ENCODE results near the gene ITGA7. TPM values are rescaled to one million over a fixed set of nuclear protein-coding genes. Genes with fewer than 3 reads are reported as not detected.

The ITGA7 gene, protein sequence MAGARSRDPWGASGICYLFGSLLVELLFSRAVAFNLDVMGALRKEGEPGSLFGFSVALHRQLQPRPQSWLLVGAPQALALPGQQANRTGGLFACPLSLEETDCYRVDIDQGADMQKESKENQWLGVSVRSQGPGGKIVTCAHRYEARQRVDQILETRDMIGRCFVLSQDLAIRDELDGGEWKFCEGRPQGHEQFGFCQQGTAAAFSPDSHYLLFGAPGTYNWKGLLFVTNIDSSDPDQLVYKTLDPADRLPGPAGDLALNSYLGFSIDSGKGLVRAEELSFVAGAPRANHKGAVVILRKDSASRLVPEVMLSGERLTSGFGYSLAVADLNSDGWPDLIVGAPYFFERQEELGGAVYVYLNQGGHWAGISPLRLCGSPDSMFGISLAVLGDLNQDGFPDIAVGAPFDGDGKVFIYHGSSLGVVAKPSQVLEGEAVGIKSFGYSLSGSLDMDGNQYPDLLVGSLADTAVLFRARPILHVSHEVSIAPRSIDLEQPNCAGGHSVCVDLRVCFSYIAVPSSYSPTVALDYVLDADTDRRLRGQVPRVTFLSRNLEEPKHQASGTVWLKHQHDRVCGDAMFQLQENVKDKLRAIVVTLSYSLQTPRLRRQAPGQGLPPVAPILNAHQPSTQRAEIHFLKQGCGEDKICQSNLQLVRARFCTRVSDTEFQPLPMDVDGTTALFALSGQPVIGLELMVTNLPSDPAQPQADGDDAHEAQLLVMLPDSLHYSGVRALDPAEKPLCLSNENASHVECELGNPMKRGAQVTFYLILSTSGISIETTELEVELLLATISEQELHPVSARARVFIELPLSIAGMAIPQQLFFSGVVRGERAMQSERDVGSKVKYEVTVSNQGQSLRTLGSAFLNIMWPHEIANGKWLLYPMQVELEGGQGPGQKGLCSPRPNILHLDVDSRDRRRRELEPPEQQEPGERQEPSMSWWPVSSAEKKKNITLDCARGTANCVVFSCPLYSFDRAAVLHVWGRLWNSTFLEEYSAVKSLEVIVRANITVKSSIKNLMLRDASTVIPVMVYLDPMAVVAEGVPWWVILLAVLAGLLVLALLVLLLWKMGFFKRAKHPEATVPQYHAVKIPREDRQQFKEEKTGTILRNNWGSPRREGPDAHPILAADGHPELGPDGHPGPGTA
- 9.4 and 11.6 TPM in 2 replicates for polyA plus RNA-seq (2011; rRNA removed)
- 4.7 and 7.8 TPM in 2 replicates for polyA minus RNA-seq (2011; rRNA and poly(A)+ RNA removed)

DNA sequence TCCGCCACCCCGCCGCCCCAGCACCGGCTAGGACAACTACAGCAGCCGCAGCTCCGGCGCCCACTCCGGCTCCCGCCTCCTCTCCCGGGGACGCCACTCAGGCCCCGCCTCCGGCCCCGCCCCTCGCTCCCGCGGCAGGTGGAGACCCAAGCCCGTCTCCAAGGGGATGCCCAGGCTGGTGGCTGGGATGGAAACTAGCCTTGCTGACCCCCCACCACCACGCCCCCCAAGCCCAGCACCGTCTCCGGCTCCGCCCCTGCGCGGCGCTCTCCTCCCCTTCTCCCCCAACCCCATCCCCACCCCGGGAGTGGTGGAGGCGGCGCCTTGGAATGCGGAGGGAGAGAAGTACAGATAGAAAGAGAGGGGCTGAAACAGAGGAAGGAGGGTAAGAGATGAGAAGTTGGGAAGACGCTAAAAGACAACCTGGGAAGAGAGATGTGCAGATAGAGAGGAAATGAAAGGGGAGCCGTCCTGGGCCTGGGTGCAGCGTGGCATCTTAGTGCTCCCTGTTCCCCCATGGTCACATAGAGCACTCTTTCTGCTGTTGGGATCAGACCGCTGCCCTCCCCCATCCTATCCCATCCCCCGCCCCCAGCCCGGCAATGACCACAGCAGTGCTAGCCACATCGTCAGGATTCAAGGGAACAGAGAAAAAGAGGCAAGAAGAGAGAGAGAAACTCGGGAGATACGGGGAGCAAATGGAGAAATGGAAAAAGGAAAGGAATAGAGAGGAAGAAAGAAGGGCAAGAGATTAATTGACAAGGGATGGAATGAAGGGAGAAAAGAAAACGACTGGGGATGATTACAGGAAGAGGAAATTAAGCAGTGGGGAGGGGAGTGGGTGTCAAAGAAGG, at the start of gene ITGA7:
Gene ITGA7, minus strand, starts transcription at position 64 of the 854 bp plus-strand sequence. CDS start 222 bp downstream, outside the sequence.
- no peak for DNase-seq (ENCODE audit: low read depth)
- ChIA-PET CTCF (interaction anchor here (1.6 to 2.2 kb wide), 2 partner anchors 13 to 51 kb away, joined by 3 to 6 read pairs; no protein-coding TSS in a partner anchor), POLR2A (interaction anchor here (0.6 kb wide), 1 partner anchor 15 kb away, joined by 3 read pairs; no protein-coding TSS in a partner anchor)

DNA sequence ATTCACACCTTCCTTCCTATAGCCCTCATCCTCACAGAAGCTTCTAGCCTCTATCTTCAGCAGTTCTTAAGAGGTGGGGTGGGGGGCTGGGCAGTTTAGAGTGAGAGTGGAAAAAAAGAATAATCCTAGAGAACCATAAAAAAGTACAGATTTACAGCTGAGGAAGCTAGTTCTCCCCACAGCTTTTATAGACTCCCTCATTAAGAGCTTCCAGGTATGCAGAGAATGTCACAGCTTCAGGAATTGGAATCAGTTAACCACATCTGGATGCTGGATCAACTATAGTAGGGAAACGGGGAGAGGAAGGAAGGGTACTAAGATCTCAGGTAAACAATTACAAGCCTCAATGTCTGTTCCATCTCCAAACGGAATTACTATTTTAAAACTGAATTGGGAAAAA, 47.5 kb upstream of the ITGA7 start:
- CTCF ChIA-PET: interaction anchor here (0.7 to 1.9 kb wide), 7 partner anchors 9 to 185 kb away, joined by 3 to 6 read pairs (median 3); partner anchors contain the start of gene DGKA
- TF ChIP-seq, protein P1, sequence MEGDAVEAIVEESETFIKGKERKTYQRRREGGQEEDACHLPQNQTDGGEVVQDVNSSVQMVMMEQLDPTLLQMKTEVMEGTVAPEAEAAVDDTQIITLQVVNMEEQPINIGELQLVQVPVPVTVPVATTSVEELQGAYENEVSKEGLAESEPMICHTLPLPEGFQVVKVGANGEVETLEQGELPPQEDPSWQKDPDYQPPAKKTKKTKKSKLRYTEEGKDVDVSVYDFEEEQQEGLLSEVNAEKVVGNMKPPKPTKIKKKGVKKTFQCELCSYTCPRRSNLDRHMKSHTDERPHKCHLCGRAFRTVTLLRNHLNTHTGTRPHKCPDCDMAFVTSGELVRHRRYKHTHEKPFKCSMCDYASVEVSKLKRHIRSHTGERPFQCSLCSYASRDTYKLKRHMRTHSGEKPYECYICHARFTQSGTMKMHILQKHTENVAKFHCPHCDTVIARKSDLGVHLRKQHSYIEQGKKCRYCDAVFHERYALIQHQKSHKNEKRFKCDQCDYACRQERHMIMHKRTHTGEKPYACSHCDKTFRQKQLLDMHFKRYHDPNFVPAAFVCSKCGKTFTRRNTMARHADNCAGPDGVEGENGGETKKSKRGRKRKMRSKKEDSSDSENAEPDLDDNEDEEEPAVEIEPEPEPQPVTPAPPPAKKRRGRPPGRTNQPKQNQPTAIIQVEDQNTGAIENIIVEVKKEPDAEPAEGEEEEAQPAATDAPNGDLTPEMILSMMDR (IDR thresholded peaks at IDR 0.05; ENCODE audit: insufficient read depth, low read depth, low read length): no peak
- POLR2A ChIA-PET: no interaction called here
- no peak for DNase-seq (ENCODE audit: low read depth)
- Histone ChIP-seq H3K4me3 (ENCODE audit: low read depth, low read length) (no peak overlapping the region), H3K36me3 (ENCODE audit: control insufficient read depth, insufficient read depth, low read length) (peaks cover 24% of the 10 kb centered on the region), H3K27me3 (ENCODE audit: control insufficient read depth, insufficient read depth, low read length) (no peaks in the 10 kb centered on the region)

More for the DNA sequence above, at the start of gene ITGA7:
- Histone ChIP-seq H3K4me3 (ENCODE audit: low read depth, low read length) (peak within 1 kb of the TSS; percentile 62), H3K36me3 (ENCODE audit: control insufficient read depth, insufficient read depth, low read length) (no peaks in the 10 kb centered on the region), H3K27me3 (ENCODE audit: control insufficient read depth, insufficient read depth, low read length) (0 out of 2 replicates have a peak, but pooled peaks cover 2% of the 10 kb centered on the region)
- TF ChIP-seq, protein P1 (IDR thresholded peaks at IDR 0.05; ENCODE audit: insufficient read depth, low read depth, low read length): no peak

DNA sequence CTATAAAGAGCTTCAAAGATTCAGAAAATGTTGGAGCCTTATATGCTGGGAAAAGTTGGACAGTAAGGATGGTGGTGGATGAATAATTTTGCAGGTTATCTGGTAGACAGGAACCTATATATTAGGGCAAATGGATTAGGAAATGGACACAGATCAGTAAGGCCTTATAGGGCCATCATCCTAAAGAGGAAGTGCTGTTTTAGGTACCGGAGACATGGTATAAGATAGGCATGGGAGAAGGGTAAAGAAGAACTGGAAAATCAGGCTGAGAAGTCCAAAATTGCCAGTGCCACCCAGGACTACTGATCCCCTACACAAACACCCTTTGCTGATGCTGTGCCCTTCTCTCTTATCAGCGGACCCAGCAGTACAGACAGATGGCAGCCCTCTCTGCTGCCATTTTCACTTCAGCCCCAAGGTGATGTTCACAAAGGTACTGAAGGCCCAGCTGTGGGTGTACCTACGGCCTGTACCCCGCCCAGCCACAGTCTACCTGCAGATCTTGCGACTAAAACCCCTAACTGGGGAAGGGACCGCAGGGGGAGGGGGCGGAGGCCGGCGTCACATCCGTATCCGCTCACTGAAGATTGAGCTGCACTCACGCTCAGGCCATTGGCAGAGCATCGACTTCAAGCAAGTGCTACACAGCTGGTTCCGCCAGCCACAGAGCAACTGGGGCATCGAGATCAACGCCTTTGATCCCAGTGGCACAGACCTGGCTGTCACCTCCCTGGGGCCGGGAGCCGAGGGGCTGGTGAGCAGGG, 40.7 kb upstream of the ITGA7 start:
- H3K4me3 ChIP-seq (ENCODE audit: low read depth, low read length): no peak overlapping the region
- H3K27me3 ChIP-seq (ENCODE audit: control insufficient read depth, insufficient read depth, low read length): no peaks in the 10 kb centered on the region
- POLR2A ChIA-PET: interaction anchor here (0.5 kb wide), 1 partner anchor 304 kb away, joined by 4 read pairs; no protein-coding TSS in a partner anchor
- TF ChIP-seq, protein P1 (IDR thresholded peaks at IDR 0.05; ENCODE audit: insufficient read depth, low read depth, low read length): no peak
- H3K36me3 ChIP-seq (ENCODE audit: control insufficient read depth, insufficient read depth, low read length): peaks cover 16% of the 10 kb centered on the region
- DNase-seq (ENCODE audit: low read depth): no peak
- CTCF ChIA-PET: interaction anchor here (0.8 to 2.3 kb wide), 4 partner anchors 10 to 49 kb away, joined by 3 to 14 read pairs (median 3); no protein-coding TSS in a partner anchor

DNA sequence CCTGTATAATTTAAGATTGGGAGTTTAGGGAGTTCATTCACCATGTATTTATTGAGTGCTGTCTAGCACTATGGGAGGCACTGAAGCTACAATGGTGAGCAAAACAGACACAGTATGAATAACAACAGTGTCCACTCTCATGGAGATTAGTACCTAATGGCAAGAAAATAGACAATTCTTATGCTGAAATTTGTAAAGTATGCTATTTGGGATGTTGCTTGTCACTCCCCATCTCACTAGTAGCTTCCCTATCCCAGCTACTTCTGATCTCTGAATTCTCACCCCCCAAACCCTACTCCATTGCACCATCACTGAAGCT, 39.2 kb upstream of the ITGA7 start:
- CTCF ChIA-PET: interaction anchor here (1.0 to 2.3 kb wide), 6 partner anchors 9 to 250 kb away, joined by 3 to 14 read pairs (median 4); partner anchors contain the start of gene SUOX

More for the DNA sequence above, 39.2 kb upstream of the ITGA7 start:
- POLR2A ChIA-PET: interaction anchor here (0.8 kb wide), 1 partner anchor 26 kb away, joined by 12 read pairs; no protein-coding TSS in a partner anchor
- no peaks in the 10 kb centered on the region for H3K27me3 ChIP-seq (ENCODE audit: control insufficient read depth, insufficient read depth, low read length)
- TF ChIP-seq, protein P1 (IDR thresholded peaks at IDR 0.05; ENCODE audit: insufficient read depth, low read depth, low read length): no peak
- DNase-seq (ENCODE audit: low read depth): no peak
- peaks cover 7% of the 10 kb centered on the region for H3K36me3 ChIP-seq (ENCODE audit: control insufficient read depth, insufficient read depth, low read length)
- H3K4me3 ChIP-seq (ENCODE audit: low read depth, low read length): no peak overlapping the region
